Central memory CD8-positive, alpha-beta T cell (primary cell): ENCODE results near the gene ISG20.

Experiments used
- ATAC-seq: fragments of 150-1000 bp; cut with Tn5 transposase; replicated peaks from 2 replicates; pipeline ENCODE4 v1.10.0; 2022; ENCODE audit warnings: mild to moderate bottlenecking, moderate FRiP score, moderate number of reproducible peaks; ENCODE audit not compliant: poor library complexity, severe bottlenecking; ENCODE audit errors: extremely low read depth
- DNase-seq, 2 donors: peaks; one replicate each; pipeline ENCODE4 v3.0.0; 2021; ENCODE audit warnings: low spot score in 2 of 2
- H3K27ac Mint-ChIP-seq: one replicate; pipeline ENCODE4 v1.8.0; 2022; ENCODE audit warnings: low read depth, mild to moderate bottlenecking, moderate library complexity, mixed read lengths
- H3K27me3 Mint-ChIP-seq: one replicate; pipeline ENCODE4 v1.8.0; 2022; ENCODE audit warnings: mixed read lengths
- H3K36me3 Mint-ChIP-seq: one replicate; pipeline ENCODE4 v1.8.0; 2022; ENCODE audit warnings: mild to moderate bottlenecking, moderate library complexity, mixed read lengths; ENCODE audit not compliant: insufficient read depth
- H3K4me1 Mint-ChIP-seq: one replicate; pipeline ENCODE4 v1.8.0; 2022; ENCODE audit warnings: mixed read lengths
- H3K4me3 Mint-ChIP-seq: one replicate; pipeline ENCODE4 v1.8.0; 2022; ENCODE audit warnings: mild to moderate bottlenecking, moderate library complexity, mixed read lengths
- H3K9me3 Mint-ChIP-seq: one replicate; pipeline ENCODE4 v1.8.0; 2022; ENCODE audit warnings: mixed read lengths

Gene ISG20

GRCh38 chr15:88612186-88612796, 26.5 kb upstream of the ISG20 start:
- no peak for ATAC-seq
- no peak for DNase-seq
- no peak overlapping the region for H3K27ac Mint-ChIP-seq
- no peaks in the 10 kb centered on the region for H3K36me3 Mint-ChIP-seq
- H3K4me1 Mint-ChIP-seq = no peaks in the 10 kb centered on the region
- no peaks in the 10 kb centered on the region for H3K9me3 Mint-ChIP-seq
- peaks cover 62% of the 10 kb centered on the region for H3K27me3 Mint-ChIP-seq
- H3K4me3 Mint-ChIP-seq = no peak overlapping the region

- no peaks in the 10 kb centered on the region for H3K36me3 Mint-ChIP-seq
- peaks cover 60% of the 10 kb centered on the region for H3K27me3 Mint-ChIP-seq
Measured at GRCh38 chr15:88613074-88613944, 25.5 kb upstream of the ISG20 start.

GRCh38 chr15:88615303-88616107, 23.3 kb upstream of the ISG20 start:
- Mint-ChIP-seq H3K9me3 (no peaks in the 10 kb centered on the region), H3K36me3 (no peaks in the 10 kb centered on the region), H3K4me1 (no peaks in the 10 kb centered on the region), H3K27ac (no peak overlapping the region), H3K4me3 (no peak overlapping the region), H3K27me3 (peaks cover 39% of the 10 kb centered on the region)
- ATAC-seq = no peak
- DNase-seq = no peak

More at GRCh38 chr15:88613074-88613944, 25.5 kb upstream of the ISG20 start:
- Mint-ChIP-seq H3K4me1 (no peaks in the 10 kb centered on the region), H3K27ac (no peak overlapping the region), H3K4me3 (no peak overlapping the region), H3K9me3 (no peaks in the 10 kb centered on the region)
- no peak for DNase-seq
- no peak for ATAC-seq

GRCh38 chr15:88616240-88616639, 22.6 kb upstream of the ISG20 start:
- no peak overlapping the region for H3K27ac Mint-ChIP-seq
- H3K4me3 Mint-ChIP-seq = no peak overlapping the region
- H3K9me3 Mint-ChIP-seq = no peaks in the 10 kb centered on the region
- ATAC-seq (no peak), DNase-seq (no peak)
- H3K36me3 Mint-ChIP-seq = peaks cover 2% of the 10 kb centered on the region
- peaks cover 5% of the 10 kb centered on the region for H3K4me1 Mint-ChIP-seq
- H3K27me3 Mint-ChIP-seq = peaks cover 32% of the 10 kb centered on the region

- DNase-seq (no peak), ATAC-seq (no peak)
- Mint-ChIP-seq H3K27me3 (peaks cover 23% of the 10 kb centered on the region), H3K36me3 (peaks cover 4% of the 10 kb centered on the region), H3K4me1 (peaks cover 15% of the 10 kb centered on the region), H3K9me3 (no peaks in the 10 kb centered on the region), H3K27ac (no peak overlapping the region), H3K4me3 (no peak overlapping the region)
Measured at GRCh38 chr15:88617031-88617722, 21.6 kb upstream of the ISG20 start.

- H3K27ac Mint-ChIP-seq = no peak overlapping the region
- H3K9me3 Mint-ChIP-seq = no peaks in the 10 kb centered on the region
- H3K4me3 Mint-ChIP-seq = no peak overlapping the region
- H3K4me1 Mint-ChIP-seq = peaks cover 21% of the 10 kb centered on the region
- DNase-seq = no peak
- H3K27me3 Mint-ChIP-seq = peaks cover 18% of the 10 kb centered on the region
- H3K36me3 Mint-ChIP-seq = peaks cover 8% of the 10 kb centered on the region
- ATAC-seq = no peak
Measured at GRCh38 chr15:88617790-88618189, 21.0 kb upstream of the ISG20 start.

GRCh38 chr15:88618686-88619085, 20.1 kb upstream of the ISG20 start:
- ATAC-seq = no peak
- Mint-ChIP-seq H3K27me3 (peaks cover 10% of the 10 kb centered on the region), H3K36me3 (peaks cover 8% of the 10 kb centered on the region), H3K27ac (no peak overlapping the region), H3K4me3 (no peak overlapping the region), H3K4me1 (peaks cover 30% of the 10 kb centered on the region), H3K9me3 (no peaks in the 10 kb centered on the region)
- DNase-seq = no peak

GRCh38 chr15:88619796-88620195, 19.0 kb upstream of the ISG20 start:
- Mint-ChIP-seq H3K9me3 (no peaks in the 10 kb centered on the region), H3K4me3 (no peak overlapping the region), H3K27ac (no peak overlapping the region), H3K27me3 (peaks cover 10% of the 10 kb centered on the region), H3K36me3 (peaks cover 8% of the 10 kb centered on the region), H3K4me1 (peaks cover 40% of the 10 kb centered on the region)
- DNase-seq = no peak
- ATAC-seq = no peak

GRCh38 chr15:88620995-88621772, 17.6 kb upstream of the ISG20 start, which contains the start of gene AEN:
Gene AEN, plus strand, starts transcription at chr15:88621340. Its CDS starts 4,870 bp downstream, at chr15:88626210.
- H3K36me3 Mint-ChIP-seq = peaks cover 8% of the 10 kb centered on the region
- H3K4me3 Mint-ChIP-seq = peak within 1 kb of the TSS; percentile 79
- peaks cover 43% of the 10 kb centered on the region for H3K4me1 Mint-ChIP-seq

GRCh38 chr15:88621789-88622604, 16.8 kb upstream of the ISG20 start:
- Mint-ChIP-seq H3K36me3 (peaks cover 8% of the 10 kb centered on the region), H3K4me1 (peaks cover 43% of the 10 kb centered on the region), H3K4me3 (peak overlapping the region; percentile 79), H3K9me3 (no peaks in the 10 kb centered on the region), H3K27ac (peak overlapping the region; percentile 87), H3K27me3 (peaks cover 10% of the 10 kb centered on the region)
- peak; percentile 55 for ATAC-seq
- DNase-seq = peak in 1 of 2 donors; percentile 49

More at GRCh38 chr15:88620995-88621772, 17.6 kb upstream of the ISG20 start, which contains the start of gene AEN:
- H3K9me3 Mint-ChIP-seq = no peaks in the 10 kb centered on the region
- DNase-seq (peak; percentile 91 to 94), ATAC-seq (peak; percentile 88)
- peak within 1 kb of the TSS; percentile 87 for H3K27ac Mint-ChIP-seq
- peaks cover 10% of the 10 kb centered on the region for H3K27me3 Mint-ChIP-seq

- no peak for ATAC-seq
- Mint-ChIP-seq H3K9me3 (no peaks in the 10 kb centered on the region), H3K36me3 (peaks cover 12% of the 10 kb centered on the region), H3K4me3 (peak overlapping the region; percentile 79), H3K27me3 (peaks cover 8% of the 10 kb centered on the region), H3K27ac (peak overlapping the region; percentile 87), H3K4me1 (peaks cover 48% of the 10 kb centered on the region)
- DNase-seq = no peak
Measured at GRCh38 chr15:88622605-88622975, 16.2 kb upstream of the ISG20 start.
